Right cardiac atrium (tissue), 5 donors: ENCODE results near the gene TLR5. TPM values are rescaled to one million over a fixed set of nuclear protein-coding genes. Genes with fewer than 3 reads are reported as not detected.
"Not testable (repeated sequence)": the region's sequence is repeated elsewhere in the genome, so short reads cannot be mapped to it uniquely, and the experiment has no call there.

Experiments
- ATAC-seq, 2 donors: fragments of 200-7000 bp; cut with Tn5 transposase; one replicate each; pipeline versions ENCODE4 v1.8.0 to v1.9.1; 2020; ENCODE audit warnings: moderate library complexity in 2 of 2, mild to moderate bottlenecking in 1 of 2
- DNase-seq, 3 donors: peaks; one replicate each; pipeline ENCODE4 v3.0.0-alpha.2; 2020
- H3K27ac ChIP-seq: one replicate; pipeline ENCODE4 v1.5.1; 2013; ENCODE audit warnings: mild to moderate bottlenecking, low read length, control low read depth, moderate library complexity
- H3K27me3 ChIP-seq: one replicate; pipeline ENCODE4 v1.6.1; 2013; ENCODE audit not compliant: control insufficient read depth, insufficient read depth
- H3K4me1 ChIP-seq: one replicate; pipeline ENCODE4 v1.6.1; 2013; ENCODE audit warnings: low read length; ENCODE audit not compliant: control insufficient read depth, insufficient read depth
- H3K4me3 ChIP-seq: one replicate; pipeline ENCODE4 v1.5.1; 2013; ENCODE audit warnings: low read length, control low read depth
- H3K9me3 ChIP-seq: one replicate; pipeline ENCODE4 v1.6.1; 2013; ENCODE audit warnings: low read length; ENCODE audit not compliant: control insufficient read depth
- WGBS: extraction: QIAGEN DNeasy Blood & Tissue Kit; methylation state at CpG from one replicate; pipeline ENCODE4 v1.1.7; 2013; 5-methylcytosine and 5-hydroxymethylcytosine counted together
- intact Hi-C, 4 donors: fragments of 100-400 bp; cut with DNase I; formaldehyde crosslinking; loops; one replicate each; pipeline versions ENCODE4 v1.11.0 to v1.14.0; 2022 to 2023
- polyA plus RNA-seq: library from polyadenylated mRNA; stranded (reverse); fragments of 200-250 nt; gene quantifications from one replicate; pipeline ENCODE4 v1.2.3, GENCODE V29; 2013
- total RNA-seq, 4 donors: library from RNA; stranded (reverse); fragmentation: NEBNext Ultra II Directional; extraction: Animal tissue kit (Norgen Biotek cat#: 25700); gene quantifications; one replicate each; pipeline ENCODE4 v1.2.1, GENCODE V29; 2021
- donor health status: healthy with polysubstance abuse.
- donor health status: DM: no; HTN: yes; CAD: no.
- donor health status: DM: no; HTN: no; CAD: no.
- donor health status: DM: no; HTN: yes; CAD: no; lungs with severe emphysema.
- donor health status: DM: yes; HTN: yes; CAD: no.

The TLR5 gene
- total and polyA plus RNA-seq, 5 donors: 1.9 to 6.8 (median 5.2) TPM

DNA sequence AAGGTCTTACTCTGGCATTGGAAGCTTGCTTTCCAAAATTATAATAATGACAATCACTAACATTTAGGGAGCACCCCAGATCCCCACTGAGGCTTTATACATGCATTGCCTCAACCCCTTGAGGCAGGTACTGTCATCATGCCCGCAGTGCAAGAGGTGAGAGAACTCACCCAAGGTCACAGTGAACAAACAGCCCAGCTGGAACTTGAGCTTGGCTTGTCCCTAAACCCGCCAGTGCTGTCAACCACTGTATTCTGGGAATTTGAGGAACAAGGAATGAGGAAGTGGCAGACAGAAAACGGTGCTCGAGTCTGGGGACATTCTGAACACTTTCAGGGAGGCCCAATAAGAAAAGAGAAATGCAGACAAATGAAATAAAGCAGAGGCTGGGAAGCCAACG, 34.6 kb upstream of the TLR5 start:
- ATAC-seq (peak in 1 of 2 donors; percentile 47), DNase-seq (peak in 1 of 3 donors; percentile 60)
- intact Hi-C loops: no loop called here
- Histone ChIP-seq H3K27ac (no peak overlapping the region), H3K4me3 (no peak overlapping the region), H3K27me3 (no peaks in the 10 kb centered on the region), H3K9me3 (no peaks in the 10 kb centered on the region), H3K4me1 (no peaks in the 10 kb centered on the region)
- WGBS: 40% methylated on average over 5 of the region's 5 CpGs

DNA sequence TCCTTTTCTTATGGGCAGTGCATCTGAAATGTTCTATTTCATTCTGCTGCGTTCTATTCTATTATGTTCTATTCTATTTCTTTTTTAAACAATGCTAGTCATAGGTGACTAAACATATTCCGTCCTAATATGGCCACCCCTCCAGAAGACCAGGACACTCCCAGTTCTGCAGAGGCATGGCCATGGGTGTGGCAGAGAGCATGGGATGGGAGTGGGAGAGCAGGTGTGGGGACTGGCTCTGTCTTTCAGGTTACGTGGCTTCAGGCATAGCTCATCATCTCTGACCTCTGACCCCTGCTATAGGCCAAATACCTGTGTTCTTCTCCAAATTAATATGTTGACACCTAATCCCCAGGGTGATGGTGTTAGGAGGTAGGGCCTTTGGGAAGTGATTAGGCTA, 33.4 kb upstream of the TLR5 start:
- H3K4me1 ChIP-seq: no peaks in the 10 kb centered on the region
- H3K9me3 ChIP-seq: no peaks in the 10 kb centered on the region
- H3K4me3 ChIP-seq: no peak overlapping the region
- intact Hi-C loops: no loop called here
- DNase-seq: no peak
- H3K27me3 ChIP-seq: no peaks in the 10 kb centered on the region
- no peak for ATAC-seq
- 95% methylated on average over 3 of the region's 3 CpGs for WGBS
- no peak overlapping the region for H3K27ac ChIP-seq

DNA sequence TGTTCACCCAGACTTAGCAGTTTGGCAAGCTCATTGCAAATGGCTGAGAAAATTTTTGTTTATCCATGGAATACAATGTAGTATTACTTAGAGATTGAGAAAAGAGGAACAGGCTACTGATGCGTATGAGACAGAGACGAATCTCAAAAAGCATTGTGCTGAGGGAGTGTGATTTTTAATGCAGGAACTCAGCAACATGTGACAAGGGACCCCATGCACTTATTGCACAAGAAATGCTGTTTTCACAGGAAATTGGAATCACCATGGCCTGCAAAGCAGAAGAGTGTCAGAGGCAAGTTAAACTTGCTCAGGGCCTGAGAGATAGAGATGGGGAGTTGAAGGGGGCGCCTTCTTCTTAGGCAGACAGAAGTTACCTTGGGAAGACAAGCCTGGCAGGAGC, 32.6 kb upstream of the TLR5 start:
- H3K27me3 ChIP-seq: no peaks in the 10 kb centered on the region
- no peak overlapping the region for H3K4me3 ChIP-seq
- no peaks in the 10 kb centered on the region for H3K9me3 ChIP-seq
- DNase-seq: no peak
- peak overlapping the region; percentile 48 for H3K27ac ChIP-seq
- intact Hi-C loops: no loop called here
- 70% methylated on average over 3 of the region's 3 CpGs for WGBS
- ATAC-seq: peak; percentile 46 to 77
- no peaks in the 10 kb centered on the region for H3K4me1 ChIP-seq

DNA sequence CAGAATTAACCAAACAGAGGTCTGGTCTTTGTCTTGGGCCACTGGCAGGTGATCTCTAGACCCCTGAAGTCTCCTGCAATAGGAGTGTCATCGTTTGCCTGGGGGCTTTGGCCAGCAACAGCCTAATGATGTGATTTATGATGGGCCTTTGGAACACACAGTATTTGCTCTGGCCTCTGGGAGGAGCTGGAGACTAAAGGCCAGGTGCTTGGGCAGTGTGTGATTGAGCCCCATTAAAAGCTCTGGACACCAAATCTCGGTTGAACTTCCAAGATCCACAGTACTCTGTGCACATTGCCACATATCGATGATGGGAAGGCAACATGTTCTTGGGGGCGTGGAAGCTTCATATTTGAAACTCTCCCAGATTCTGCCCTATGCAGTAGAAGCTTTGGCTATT, 32.0 kb upstream of the TLR5 start:
- intact Hi-C loops: no loop called here
- H3K27me3 ChIP-seq: no peaks in the 10 kb centered on the region
- no peak for DNase-seq

DNA sequence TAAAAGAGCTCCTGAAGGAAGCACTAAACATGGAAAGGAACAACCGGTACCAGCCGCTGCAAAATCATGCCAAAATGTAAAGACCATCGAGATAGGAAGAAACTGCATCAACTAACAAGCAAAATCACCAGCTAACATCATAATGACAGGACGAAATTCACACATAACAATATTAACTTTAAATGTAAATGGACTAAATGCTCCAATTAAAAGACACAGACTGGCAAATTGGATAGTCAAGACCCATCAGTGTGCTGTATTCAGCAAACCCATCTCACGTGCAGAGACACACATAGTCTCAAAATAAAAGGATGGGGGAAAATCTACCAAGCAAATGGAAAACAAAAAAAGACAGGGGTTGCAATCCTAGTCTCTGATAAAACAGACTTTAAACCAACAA, 26.4 kb upstream of the TLR5 start:
- intact Hi-C loops, ATAC-seq: not testable (repeated sequence)
- WGBS: 82% methylated on average over 5 of the region's 5 CpGs

More for the DNA sequence above, 32.0 kb upstream of the TLR5 start:
- ATAC-seq: peak; percentile 69 to 71
- H3K9me3 ChIP-seq: no peaks in the 10 kb centered on the region
- no peak overlapping the region for H3K27ac ChIP-seq
- H3K4me3 ChIP-seq: no peak overlapping the region
- H3K4me1 ChIP-seq: no peaks in the 10 kb centered on the region
- 57% methylated on average over 4 of the region's 4 CpGs for WGBS

DNA sequence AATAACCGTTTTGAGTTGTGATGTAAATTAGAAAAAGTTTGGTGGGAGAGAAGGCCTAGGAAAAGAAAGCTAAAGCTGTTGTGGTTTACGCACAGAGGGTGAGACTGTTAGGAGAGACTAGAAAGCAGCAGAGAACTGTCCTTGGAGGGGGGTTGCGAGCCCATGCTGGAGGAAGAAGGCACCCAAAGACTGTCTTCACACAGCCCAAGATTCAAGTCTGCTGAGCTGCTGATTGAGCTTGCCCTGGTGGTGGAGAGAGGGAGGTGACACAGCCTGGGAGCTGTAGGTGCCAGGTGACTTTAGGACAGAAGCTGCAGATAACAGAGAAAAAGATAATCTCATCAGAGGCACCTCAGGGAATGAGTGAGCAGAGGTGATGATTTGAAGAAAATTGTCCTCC, 18.3 kb upstream of the TLR5 start:
- H3K27me3 ChIP-seq: no peaks in the 10 kb centered on the region
- H3K9me3 ChIP-seq: no peaks in the 10 kb centered on the region
- intact Hi-C loops: no loop called here
- no peak for DNase-seq
- no peak overlapping the region for H3K27ac ChIP-seq
- WGBS: 75% methylated on average over 3 of the region's 3 CpGs
- H3K4me1 ChIP-seq: no peaks in the 10 kb centered on the region
- no peak for ATAC-seq
- H3K4me3 ChIP-seq: no peak overlapping the region

More for the DNA sequence above, 26.4 kb upstream of the TLR5 start:
- not testable (repeated sequence) for H3K27me3 ChIP-seq, DNase-seq, H3K4me1 ChIP-seq, H3K27ac ChIP-seq, H3K4me3 ChIP-seq, H3K9me3 ChIP-seq

DNA sequence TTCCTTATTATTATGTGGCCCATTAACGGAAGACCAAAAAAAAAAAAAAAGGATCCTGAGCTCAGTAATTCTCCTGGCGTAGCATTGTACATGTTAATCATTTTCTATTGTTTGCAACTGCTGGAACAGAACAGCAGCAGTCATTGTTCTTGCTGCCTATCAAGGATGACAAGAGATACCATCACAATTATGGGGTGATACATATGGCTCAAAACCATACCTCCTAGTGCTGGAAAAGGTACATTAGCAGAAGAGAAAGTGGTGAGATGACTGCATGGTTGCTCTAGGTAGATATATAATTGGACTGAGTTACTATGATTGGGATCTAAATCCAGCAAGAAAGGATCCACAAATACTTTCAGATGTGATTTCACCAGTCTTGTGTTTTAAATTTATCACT, 13.3 kb upstream of the TLR5 start:
- no peaks in the 10 kb centered on the region for H3K9me3 ChIP-seq
- 71% methylated on average over 2 of the region's 2 CpGs for WGBS
- peaks cover 3% of the 10 kb centered on the region for H3K4me1 ChIP-seq
- ATAC-seq (no peak), DNase-seq (no peak)
- H3K27ac ChIP-seq: no peak overlapping the region
- H3K4me3 ChIP-seq: no peak overlapping the region
- intact Hi-C loops: no loop called here
- no peaks in the 10 kb centered on the region for H3K27me3 ChIP-seq

DNA sequence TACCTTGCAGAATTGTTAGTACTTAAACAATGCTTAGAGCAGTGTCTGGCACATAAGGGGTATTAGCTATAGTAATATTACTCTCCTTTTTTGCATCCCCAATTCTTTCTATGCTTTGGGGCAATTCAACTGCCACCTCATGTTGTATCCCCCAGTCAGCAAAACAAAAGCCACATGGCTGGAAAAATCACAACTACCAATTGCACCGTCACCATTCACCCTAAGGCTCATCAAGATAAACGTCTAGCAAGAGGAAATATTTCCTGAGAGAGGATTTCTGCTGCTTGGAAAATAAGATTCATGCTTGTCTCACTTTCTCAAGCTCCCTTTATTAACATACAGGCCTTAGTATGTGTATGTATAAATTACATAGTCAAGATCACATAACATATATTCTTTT, 12.1 kb upstream of the TLR5 start:
- Histone ChIP-seq H3K27me3 (no peaks in the 10 kb centered on the region), H3K4me3 (no peak overlapping the region), H3K27ac (no peak overlapping the region), H3K4me1 (peaks cover 3% of the 10 kb centered on the region), H3K9me3 (no peaks in the 10 kb centered on the region)
- intact Hi-C loops: no loop called here
- no peak for DNase-seq
- 39% methylated on average over 2 of the region's 2 CpGs for WGBS
- ATAC-seq: no peak

DNA sequence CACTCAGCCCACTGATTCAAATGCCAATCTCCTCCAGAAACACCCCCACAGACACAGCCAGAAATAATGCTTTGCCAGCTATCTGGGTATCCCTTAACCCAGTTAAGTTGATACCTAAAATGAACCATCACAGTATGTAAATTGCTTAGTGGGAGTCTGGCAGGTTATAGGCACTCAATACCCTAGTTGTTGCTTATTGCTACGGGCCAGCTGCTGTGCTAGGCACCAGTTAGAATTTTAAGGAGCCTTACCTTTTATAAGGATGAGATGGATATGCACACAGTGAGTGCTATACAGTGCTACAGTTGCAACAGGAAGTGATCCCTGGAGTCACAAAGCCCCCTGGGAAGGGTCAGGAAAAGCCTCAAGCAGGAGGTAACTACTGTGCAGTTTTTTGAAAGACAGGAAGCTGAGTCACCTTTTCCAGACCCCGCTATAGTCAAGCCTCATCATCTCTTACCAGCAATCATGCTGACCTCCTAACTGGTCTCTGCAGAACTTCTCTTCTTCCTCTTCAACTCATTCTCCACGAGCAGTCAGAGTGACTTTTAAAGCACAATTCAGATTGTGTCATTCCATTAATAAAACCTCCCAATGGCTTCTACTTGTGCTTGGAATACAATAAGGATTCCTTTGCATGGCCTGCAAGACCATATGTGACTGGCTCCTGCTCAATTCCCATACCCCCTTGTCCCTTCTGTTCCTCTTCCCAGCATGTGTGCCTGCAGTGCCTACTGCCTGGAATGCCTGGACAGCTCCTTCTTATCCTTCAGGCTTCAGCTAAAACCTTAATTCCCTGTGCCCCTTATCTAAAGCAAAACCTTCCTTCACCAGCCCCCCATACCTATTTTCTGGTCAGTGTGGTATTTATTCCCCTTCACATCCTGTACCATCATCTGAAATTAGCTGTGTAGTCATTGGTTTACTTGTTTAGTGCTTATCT, 10.4 kb upstream of the TLR5 start:
- no peak overlapping the region for H3K4me3 ChIP-seq
- DNase-seq: no peak

DNA sequence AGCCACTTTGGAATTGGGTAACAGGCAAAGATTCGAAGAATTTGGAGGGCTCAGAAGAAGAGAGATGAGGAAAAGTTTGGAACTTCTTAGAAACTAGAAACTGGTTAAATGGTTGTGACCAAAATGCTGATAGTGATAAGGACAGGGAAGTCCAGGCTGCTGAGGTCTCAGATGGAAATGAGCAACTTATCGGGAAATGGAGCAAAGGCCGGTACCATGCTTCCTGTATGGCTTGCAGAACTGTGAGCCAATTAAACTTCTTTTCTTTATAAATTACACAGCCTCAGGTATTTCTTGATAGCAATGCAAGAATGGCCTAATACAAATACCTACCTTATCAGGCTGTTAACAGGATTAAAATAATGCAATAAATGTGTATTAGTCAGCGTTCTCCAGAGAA, 9.4 kb upstream of the TLR5 start:
- H3K9me3 ChIP-seq: no peaks in the 10 kb centered on the region
- H3K4me3 ChIP-seq: no peak overlapping the region
- ATAC-seq: peak in 1 of 2 donors; percentile 40
- no peak overlapping the region for H3K27ac ChIP-seq
- H3K4me1 ChIP-seq: peaks cover 3% of the 10 kb centered on the region
- WGBS: 76% methylated on average over 4 of the region's 4 CpGs
- H3K27me3 ChIP-seq: no peaks in the 10 kb centered on the region
- intact Hi-C loops: no loop called here
- DNase-seq: no peak

More for the DNA sequence above, 10.4 kb upstream of the TLR5 start:
- Histone ChIP-seq H3K27ac (no peak overlapping the region), H3K9me3 (no peaks in the 10 kb centered on the region), H3K27me3 (no peaks in the 10 kb centered on the region), H3K4me1 (peaks cover 3% of the 10 kb centered on the region)
- intact Hi-C loops: no loop called here
- 59% methylated on average over 3 of the region's 3 CpGs for WGBS
- ATAC-seq: peak in 1 of 2 donors; percentile 79

DNA sequence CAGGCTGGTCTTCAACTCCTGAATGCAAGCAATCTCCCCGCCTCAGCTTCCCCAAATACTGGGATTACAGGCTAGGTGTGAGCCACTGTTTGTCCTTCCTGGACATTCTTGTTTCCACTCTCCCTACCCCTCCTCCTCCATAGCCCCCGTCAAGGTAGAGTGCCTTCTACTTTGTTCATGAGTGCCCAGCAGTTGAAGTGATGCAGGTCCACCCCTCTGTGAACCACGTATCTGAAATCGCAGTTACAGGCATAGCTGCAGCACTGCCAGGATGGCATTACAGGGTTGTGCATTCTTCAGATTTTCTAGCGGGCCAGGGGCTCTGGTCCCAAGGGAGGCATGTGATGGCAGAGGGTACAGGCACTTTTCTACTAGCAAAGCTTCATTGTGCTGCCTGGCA, 7.4 kb upstream of the TLR5 start:
- Histone ChIP-seq H3K27ac (no peak overlapping the region), H3K9me3 (no peaks in the 10 kb centered on the region), H3K4me1 (peaks cover 3% of the 10 kb centered on the region), H3K4me3 (no peak overlapping the region), H3K27me3 (no peaks in the 10 kb centered on the region)
- intact Hi-C loops: no loop called here
- 78% methylated on average over 5 of the region's 5 CpGs for whole genome bisulfite sequencing
- ATAC-seq: no peak
- no peak for DNase-seq
